ENCODE data around the gene ACSL1.
"Not testable (repeated sequence)": the region's sequence is repeated elsewhere in the genome, so short reads cannot be mapped to it uniquely, and the experiment has no call there.

ACSL1 gene

DNA sequence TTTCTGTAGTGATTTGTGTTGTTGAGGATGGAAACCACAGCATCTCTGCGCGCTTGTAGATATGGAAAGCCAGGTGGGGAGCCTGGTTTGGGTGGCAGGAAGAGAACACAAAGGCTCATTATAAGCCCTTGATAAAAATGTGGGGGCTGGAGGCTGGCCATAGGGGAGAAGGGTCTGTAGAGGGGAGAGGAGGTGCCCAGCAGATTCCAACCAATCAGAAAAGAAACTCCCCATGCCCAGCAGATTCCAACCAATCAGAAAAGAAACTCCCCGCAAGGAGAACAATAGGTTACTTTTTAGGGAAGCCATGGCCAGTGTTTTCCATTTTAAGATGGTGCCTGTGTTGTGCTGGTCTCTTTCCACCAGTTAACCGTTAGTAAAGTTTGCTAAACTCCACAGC lies 82.1 kb downstream of the ACSL1 start:
- H3K9me3 ChIP-seq (ENCODE audit: severe bottlenecking): peaks cover 24% of the 10 kb centered on the region
- no peaks in the 10 kb centered on the region for H3K36me3 ChIP-seq
- DNase-seq: no peak
- no peak overlapping the region for H3K4me3 ChIP-seq (ENCODE audit: low read depth, low read length)
- H3K27ac ChIP-seq: no peak overlapping the region
- no peak for TF ChIP-seq CTCF (IDR thresholded peaks at IDR 0.05; ENCODE audit: low read depth, low read length)
- H3K27me3 ChIP-seq (ENCODE audit: insufficient read depth, low read depth, severe bottlenecking): no peaks in the 10 kb centered on the region

- H3K27me3 ChIP-seq (ENCODE audit: insufficient read depth, low read depth, severe bottlenecking); H3K27ac ChIP-seq; DNase-seq; H3K36me3 ChIP-seq; H3K4me3 ChIP-seq (ENCODE audit: low read depth, low read length): not testable (repeated sequence)
- H3K9me3 ChIP-seq (ENCODE audit: severe bottlenecking): peaks cover 24% of the 10 kb centered on the region
Observed at GRCh38 chr4:184741651-184742050, 84.1 kb downstream of the ACSL1 start.

DNA sequence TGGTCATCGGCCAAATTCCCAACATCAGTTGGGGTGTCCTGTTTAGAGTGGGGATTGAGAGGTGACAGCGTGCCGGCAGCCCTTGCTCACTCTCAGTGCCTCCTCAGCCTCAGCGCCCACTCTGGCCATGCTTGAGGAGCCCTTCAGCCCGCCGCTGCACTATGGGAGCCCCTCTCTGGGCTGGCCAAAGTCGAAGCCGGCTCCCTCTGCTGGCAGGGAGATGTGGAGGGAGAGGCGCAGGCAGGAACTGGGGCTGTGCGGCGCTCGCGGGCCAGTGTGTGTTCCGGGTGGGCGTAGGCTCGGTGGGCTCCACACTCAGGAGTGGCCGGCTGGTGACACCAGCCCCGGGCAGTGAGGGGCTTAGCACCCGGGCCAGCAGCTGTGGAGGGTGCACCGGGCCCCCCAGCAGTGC lies 84.8 kb downstream of the ACSL1 start:
- Histone ChIP-seq H3K36me3 (no peaks in the 10 kb centered on the region), H3K9me3 (ENCODE audit: severe bottlenecking) (peaks cover 24% of the 10 kb centered on the region), H3K4me3 (ENCODE audit: low read depth, low read length) (no peak overlapping the region), H3K27me3 (ENCODE audit: insufficient read depth, low read depth, severe bottlenecking) (no peaks in the 10 kb centered on the region), H3K27ac (no peak overlapping the region)
- DNase-seq: no peak
- TF ChIP-seq CTCF (IDR thresholded peaks at IDR 0.05; ENCODE audit: low read depth, low read length): no peak

- not testable (repeated sequence) for H3K36me3 ChIP-seq; H3K4me3 ChIP-seq (ENCODE audit: low read depth, low read length); H3K27me3 ChIP-seq (ENCODE audit: insufficient read depth, low read depth, severe bottlenecking); DNase-seq; H3K27ac ChIP-seq
- H3K9me3 ChIP-seq (ENCODE audit: severe bottlenecking): peaks cover 24% of the 10 kb centered on the region
Observed at GRCh38 chr4:184739575-184739974, 86.2 kb downstream of the ACSL1 start.

DNA sequence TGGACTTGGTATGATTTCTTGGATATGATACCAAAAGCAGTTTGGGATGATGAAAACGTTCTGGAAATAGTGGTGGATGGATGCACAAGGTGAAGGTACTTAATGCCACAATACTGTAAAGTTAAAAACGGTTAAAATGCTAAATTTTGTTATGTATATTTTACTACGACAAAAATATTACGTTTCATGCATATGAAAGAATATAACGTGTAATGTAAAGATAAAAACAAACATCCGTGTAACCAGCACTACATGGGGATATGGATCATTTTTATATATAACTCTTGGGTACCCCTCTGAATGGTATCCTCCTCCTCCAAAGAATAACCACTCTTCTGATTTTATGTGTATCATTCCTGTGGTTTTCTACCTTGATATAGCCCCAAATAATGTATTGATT lies 91.0 kb downstream of the ACSL1 start:
- Histone ChIP-seq H3K27ac (peak overlapping the region; percentile 67), H3K36me3 (peaks cover 27% of the 10 kb centered on the region), H3K9me3 (ENCODE audit: severe bottlenecking) (peaks cover 1% of the 10 kb centered on the region), H3K4me3 (ENCODE audit: low read depth, low read length) (peak overlapping the region; percentile 96), H3K27me3 (ENCODE audit: insufficient read depth, low read depth, severe bottlenecking) (no peaks in the 10 kb centered on the region)
- no peak for TF ChIP-seq CTCF (IDR thresholded peaks at IDR 0.05; ENCODE audit: low read depth, low read length)
- DNase-seq: no peak

GRCh38 chr4:184733654-184734524 lies 91.9 kb downstream of the ACSL1 start, which contains the start of gene CENPU:
TSS of gene CENPU (minus strand) at chr4:184734096. CDS start at chr4:184734062, 34 bp downstream.
- H3K27ac ChIP-seq: peak within 1 kb of the TSS; percentile 96
- no peaks in the 10 kb centered on the region for H3K9me3 ChIP-seq (ENCODE audit: severe bottlenecking)
- DNase-seq: peak; percentile 99
- TF ChIP-seq CTCF (IDR thresholded peaks at IDR 0.05; ENCODE audit: low read depth, low read length): no peak
- H3K27me3 ChIP-seq (ENCODE audit: insufficient read depth, low read depth, severe bottlenecking): no peaks in the 10 kb centered on the region
- H3K4me3 ChIP-seq (ENCODE audit: low read depth, low read length): peak within 1 kb of the TSS; percentile 96
- peaks cover 36% of the 10 kb centered on the region for H3K36me3 ChIP-seq
